NCI-H774 (cell line): ENCODE measurements around the gene IL31RA.
"Not testable (repeated sequence)": the region's sequence is repeated elsewhere in the genome, so short reads cannot be mapped to it uniquely, and the experiment has no call there.

Experiments used
- DNase-seq: peaks from one replicate; lab custom pipeline; 2025; lab: John Stamatoyannopoulos, UW

IL31RA gene

GRCh38 chr5:55926476-55926875, 75.3 kb downstream of the IL31RA start:
- no peak for DNase-seq

DNA sequence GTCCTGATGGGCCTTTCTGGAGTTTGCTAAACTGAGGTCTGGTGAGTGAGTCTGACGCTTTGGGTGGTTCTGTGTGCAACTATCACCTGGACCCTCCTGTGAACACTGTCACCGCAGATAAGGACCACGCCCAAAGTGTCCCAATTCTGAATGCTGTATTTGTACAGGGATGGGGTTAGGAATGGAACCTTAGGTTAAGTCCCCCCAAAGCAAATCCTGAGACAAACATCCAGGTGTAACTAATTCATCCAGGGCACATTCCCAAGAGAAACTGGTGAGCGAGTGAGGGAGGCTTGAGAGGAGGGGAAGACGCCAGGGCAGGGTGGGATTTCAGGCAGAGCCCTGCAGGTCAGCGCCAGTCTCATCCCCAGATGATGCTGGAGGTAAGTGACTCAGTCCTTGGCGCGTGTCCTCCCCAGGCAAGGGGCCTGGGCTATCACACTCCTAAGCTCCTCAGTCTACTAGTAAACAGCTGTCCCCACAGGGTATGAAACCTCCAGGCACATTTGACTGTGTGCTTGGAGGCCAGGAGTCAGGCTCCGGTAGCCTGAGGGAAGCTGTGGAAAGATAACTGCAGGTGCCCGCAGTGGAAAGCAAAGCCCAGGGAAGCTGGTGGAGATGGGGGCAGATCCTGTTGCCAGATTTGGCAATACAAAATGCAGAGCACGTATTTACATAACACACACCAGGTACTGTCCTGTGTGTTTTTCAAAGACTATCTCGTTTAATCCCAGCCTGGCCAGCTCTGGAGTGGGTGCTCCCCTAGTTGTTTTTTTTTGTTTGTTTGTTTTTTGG, 76.9 kb downstream of the IL31RA start:
- DNase-seq, result no peak

DNA sequence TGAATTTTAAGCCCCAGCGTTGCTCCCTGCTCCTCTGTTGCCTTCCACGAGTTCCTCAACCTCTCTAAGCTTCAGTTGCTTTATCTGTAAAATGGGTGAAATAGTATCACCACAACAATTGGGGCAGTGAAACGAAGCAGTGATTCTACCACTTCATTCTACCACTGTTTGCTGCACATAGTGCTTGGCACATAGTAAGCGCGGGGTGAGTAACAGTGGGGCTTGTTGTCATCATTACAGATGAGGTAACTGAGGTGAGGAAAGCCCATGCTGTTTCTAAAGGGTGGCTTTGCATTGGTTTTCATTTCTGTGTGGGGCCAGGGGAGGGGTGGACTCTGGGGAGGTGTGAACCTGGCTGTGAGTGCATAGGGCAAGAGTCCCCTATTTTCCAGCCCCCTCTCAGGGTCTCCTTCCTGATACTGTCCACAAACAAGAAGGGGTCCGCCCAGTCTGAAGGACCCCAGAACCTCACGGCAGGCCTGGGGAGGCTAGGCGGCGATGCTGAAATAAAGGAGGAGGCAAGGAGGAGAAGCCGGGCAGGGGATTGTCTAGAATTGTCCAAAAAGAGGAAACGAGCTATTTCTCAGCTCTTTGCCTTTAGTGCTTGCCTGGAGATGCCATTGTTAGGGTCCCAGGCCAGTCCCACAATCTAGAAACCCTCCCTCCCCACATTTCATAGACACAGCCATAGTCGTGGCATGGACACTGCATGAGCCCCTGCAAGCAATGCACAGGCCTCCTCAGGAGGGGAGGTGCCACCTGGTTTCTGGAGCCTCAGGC, 78.1 kb downstream of the IL31RA start:
- DNase-seq, result no peak

- DNase-seq, result no peak
Observed at GRCh38 chr5:55932700-55933099, 81.5 kb downstream of the IL31RA start.

GRCh38 chr5:55933377-55934114, 82.4 kb downstream of the IL31RA start:
- DNase-seq, result no peak

- DNase-seq, result no peak
Observed at GRCh38 chr5:55934115-55934613, 83.0 kb downstream of the IL31RA start.

- no peak for DNase-seq
Observed at GRCh38 chr5:55934720-55935119, 83.6 kb downstream of the IL31RA start.

- DNase-seq, result no peak
Observed at GRCh38 chr5:55935371-55935770, 84.2 kb downstream of the IL31RA start.

DNA sequence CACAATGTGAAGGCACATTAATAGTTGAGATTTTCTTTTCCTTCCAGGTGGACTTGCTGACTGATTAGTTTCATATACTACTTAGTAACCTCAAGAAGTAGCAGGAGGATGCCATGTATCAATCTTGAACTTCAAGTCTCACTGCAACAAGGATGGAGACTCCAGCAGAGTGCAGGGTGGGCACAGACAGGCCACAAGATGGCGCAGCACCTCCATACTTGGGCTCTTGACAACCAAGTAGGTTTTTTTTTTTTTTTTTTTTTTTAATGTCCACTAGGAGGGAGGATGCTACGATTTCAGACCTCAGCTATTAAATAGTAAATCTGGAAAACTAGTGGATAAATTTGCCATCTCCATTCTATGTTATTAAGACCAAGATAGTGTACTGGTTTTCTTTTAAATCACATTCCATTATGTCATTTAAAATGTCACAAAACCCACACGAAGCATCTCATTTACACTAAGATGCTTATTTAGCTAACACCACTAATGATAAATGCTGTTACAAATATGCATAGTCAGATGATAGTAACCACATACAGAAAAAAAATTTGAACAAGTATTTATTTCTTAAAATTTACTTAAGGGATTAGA, 85.0 kb downstream of the IL31RA start:
- peak; percentile 50 for DNase-seq

DNA sequence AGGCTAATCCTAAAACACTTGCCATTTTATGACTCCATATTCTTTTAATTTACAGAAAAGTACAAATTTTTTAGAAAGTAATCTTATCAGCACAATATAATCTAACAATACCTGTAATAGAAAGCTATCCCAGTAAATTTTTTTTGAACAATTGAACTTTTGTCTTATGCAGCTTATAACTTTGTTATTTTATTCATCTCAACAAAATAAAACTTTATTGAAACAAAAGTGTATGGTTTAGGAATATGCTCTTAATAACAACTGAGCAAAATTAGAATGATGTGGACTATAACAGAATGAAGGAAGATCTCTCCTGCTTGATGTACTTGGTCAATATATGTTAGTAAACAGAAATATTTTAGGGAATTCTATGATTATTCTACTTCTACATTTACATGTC, 86.4 kb downstream of the IL31RA start:
- DNase-seq, result not testable (repeated sequence)

DNA sequence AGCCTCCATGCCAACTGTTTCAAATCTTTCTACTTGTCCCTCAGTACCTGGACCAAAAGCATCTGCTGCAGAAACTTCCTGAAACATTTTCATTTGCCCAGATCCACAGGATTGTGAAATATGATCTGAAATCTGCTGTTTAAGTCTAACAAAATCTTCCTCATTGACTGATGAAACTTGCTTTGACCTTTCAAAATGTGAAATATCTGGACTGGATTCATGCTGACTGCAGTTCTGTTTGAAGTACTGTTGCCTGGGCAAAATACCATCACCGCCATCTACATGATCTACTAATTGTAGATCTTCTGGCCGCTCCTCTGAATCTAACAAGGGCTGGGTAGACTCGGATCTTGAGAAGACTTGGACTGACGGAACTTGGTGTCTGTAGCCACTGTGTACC, 90.0 kb downstream of the IL31RA start:
- not testable (repeated sequence) for DNase-seq

DNA sequence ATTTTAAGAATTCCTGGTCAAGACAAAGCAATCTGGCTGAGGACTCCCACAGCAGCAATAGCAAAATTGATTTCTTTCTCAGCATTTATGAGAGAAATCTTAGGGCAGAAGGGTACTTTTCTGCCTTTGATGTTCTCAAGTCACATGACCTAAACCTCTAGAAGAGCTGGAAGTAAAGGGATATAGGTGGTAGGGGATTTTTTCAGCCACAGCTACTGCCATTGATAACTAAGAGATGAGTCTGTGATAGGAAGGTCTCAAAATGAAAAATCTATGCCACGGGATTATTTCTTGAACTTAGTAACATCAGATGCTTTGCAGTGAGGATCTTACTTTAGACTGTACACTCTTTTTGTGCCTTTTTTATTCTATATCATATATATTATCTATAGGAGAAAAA, 108.1 kb downstream of the IL31RA start:
- DNase-seq, result no peak

DNA sequence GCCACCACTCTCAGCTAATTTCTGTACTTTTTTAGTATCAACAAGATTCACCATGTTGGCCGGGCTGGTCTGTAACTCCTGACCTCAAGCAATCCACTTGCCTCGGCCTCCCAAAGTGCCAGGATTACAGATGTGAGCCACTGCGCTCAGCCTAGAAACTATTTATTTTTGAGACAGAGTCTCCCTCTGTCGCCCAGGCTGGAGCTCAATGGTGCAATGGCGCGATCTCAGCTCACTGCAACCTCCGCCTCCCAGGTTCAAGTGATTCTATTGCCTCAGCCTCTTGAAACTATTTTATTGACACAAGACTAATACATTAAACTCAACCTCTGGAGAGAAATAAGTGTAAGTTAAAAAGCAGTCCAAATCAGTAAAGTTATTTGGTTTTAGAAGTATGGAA, 109.6 kb downstream of the IL31RA start:
- no peak for DNase-seq

GRCh38 chr5:55965525-55965924, 114.4 kb downstream of the IL31RA start:
- no peak for DNase-seq

DNA sequence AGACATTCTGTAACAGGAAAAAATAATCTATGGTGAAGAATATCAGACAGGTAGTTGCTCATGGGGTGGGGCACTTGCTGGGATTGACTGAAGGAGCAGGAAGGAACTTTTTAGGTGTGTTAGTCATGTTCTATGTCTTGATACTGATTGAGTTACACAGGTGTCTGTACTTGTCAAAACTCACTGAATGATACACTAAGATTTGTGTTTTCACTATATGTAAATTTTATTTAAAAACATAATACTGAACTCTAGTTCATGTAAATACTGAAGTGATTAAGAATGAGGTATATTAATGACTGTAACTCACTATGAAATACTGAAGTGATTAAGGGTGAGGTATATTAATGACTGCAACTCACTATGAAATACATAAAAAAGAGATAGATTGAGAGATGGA, 115.1 kb downstream of the IL31RA start:
- DNase-seq, result no peak

DNA sequence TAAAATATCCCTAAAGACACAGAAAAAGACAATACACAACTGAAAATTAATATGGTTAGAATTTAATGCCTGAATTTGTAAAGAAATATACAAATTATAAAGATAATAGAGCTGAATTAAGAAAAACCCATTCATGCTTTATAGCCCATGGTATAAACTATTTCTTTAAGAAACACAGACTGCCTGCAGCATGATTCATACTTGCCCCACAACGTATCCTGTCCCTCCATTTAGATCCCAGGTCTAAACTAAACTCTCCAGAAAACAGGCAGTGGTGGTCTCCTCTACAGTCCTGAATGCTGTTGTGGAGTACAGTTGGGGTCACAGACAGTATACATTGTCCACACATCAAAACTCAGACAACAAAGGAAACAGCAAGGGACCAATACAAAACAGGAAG, 118.8 kb downstream of the IL31RA start:
- no peak for DNase-seq
